Measurements from ENCODE around the gene SCRN3. TPM values are rescaled to one million over a fixed set of nuclear protein-coding genes. Genes with fewer than 3 reads are reported as not detected.

The SCRN3 gene
- total RNA-seq, 1 experiment from 2014 or later = 7.7 TPM

- TF ChIP-seq ATF3 (IDR thresholded peaks at IDR 0.05) (no peak), MAX (IDR thresholded peaks at IDR 0.05) (no peak), CEBPB (IDR thresholded peaks at IDR 0.05; ENCODE audit: low read depth) (no peak), REST (IDR thresholded peaks at IDR 0.05; ENCODE audit: low read depth) (no peak), CTCF (IDR thresholded peaks at IDR 0.05 in 2 of 3, conservative IDR thresholded peaks at IDR 0.05 in 1 of 3; ENCODE audit: borderline replicate concordance in 1 of 3, insufficient read depth in 1 of 3, low read depth in 2 of 3, low read length in 2 of 3) (no peak), SP1 (IDR thresholded peaks at IDR 0.05; ENCODE audit: low read depth) (no peak), EGR1 (IDR thresholded peaks at IDR 0.05; ENCODE audit: low read depth) (no peak), ZNF274 (IDR thresholded peaks at IDR 0.05; ENCODE audit: low read depth, low read length) (no peak), POLR2AphosphoS5 (IDR thresholded peaks at IDR 0.05; ENCODE audit: low read depth, low read length) (no peak), POLR2A (IDR thresholded peaks at IDR 0.05; ENCODE audit: borderline replicate concordance, extremely low read depth, insufficient read depth, insufficient read length) (no peak), RAD21 (IDR thresholded peaks at IDR 0.05; ENCODE audit: low read depth) (no peak), EZH2 (IDR thresholded peaks at IDR 0.05) (no peak)
- ChIA-PET RAD21 (ENCODE audit: low non-redundant PET in 1 of 2, low total read pairs in 2 of 2, uncharacterized antibody in 2 of 2, unreplicated experiment in 2 of 2) (no interaction called here), CTCF (no interaction called here), POLR2A (no interaction called here)
- peaks cover 13% of the 10 kb centered on the region for H3K79me2 ChIP-seq (ENCODE audit: insufficient read depth, low read length)
- H3K27ac ChIP-seq (ENCODE audit: low read depth, low read length) = no peak overlapping the region
- no peak overlapping the region for H3K9ac ChIP-seq (ENCODE audit: low read length)
- DNase-seq (ENCODE audit: low read depth, low spot score) = no peak
- H3K9me3 ChIP-seq (ENCODE audit: control insufficient read depth in 1 of 2, insufficient read depth in 1 of 2, low read depth in 1 of 2, low read length in 2 of 2) = no peaks in the 10 kb centered on the region
- no peaks in the 10 kb centered on the region for H3K9me2 ChIP-seq (ENCODE audit: insufficient read depth)
- no peak for ATAC-seq
- no peak overlapping the region for H3K4me2 ChIP-seq (ENCODE audit: low read length)
- no peaks in the 10 kb centered on the region for H4K20me1 ChIP-seq (ENCODE audit: insufficient read depth)
- no peaks in the 10 kb centered on the region for H3K27me3 ChIP-seq (ENCODE audit: insufficient read depth, low read length)
- H2AFZ ChIP-seq (ENCODE audit: low read depth, low read length, poor library complexity, severe bottlenecking) = no peak overlapping the region
- H3K4me1 ChIP-seq (ENCODE audit: control insufficient read depth in 1 of 2, insufficient read depth in 2 of 2, low read length in 2 of 2) = peaks cover 5 to 10% of the 10 kb centered on the region in 2 experiments; a peak in 3 of 4 replicates
- H3K4me3 ChIP-seq (replicated peaks in 1 of 2; ENCODE audit: low read depth in 1 of 2, low read length in 2 of 2) = no peak overlapping the region
- H3K36me3 ChIP-seq (ENCODE audit: control insufficient read depth in 1 of 2, insufficient read depth in 2 of 2, low read length in 2 of 2) = no peaks in the 10 kb centered on the region
- BruUV-seq (replicated peaks) = no TSS peak
- intact Hi-C loops (cut with micrococcal nuclease) = no loop called here
Observed at GRCh38 chr2:174399171-174399570, 3.6 kb downstream of the SCRN3 start.

Measured in HCT116 (cell line).